ENCODE measurements around the gene MTA1.

The MTA1 gene

GRCh38 chr14:105436402-105436801 lies 16.8 kb downstream of the MTA1 start:
- H3K9me3 ChIP-seq (ENCODE audit: insufficient read depth, low read length): no peaks in the 10 kb centered on the region
- no peak for TF ChIP-seq SUZ12 (IDR thresholded peaks at IDR 0.05; ENCODE audit: extremely low read depth, insufficient read depth, insufficient read length)
- TF ChIP-seq ZNF274 (IDR thresholded peaks at IDR 0.05; ENCODE audit: low read depth, low read length): no peak
- no peak for TF ChIP-seq YY1 (IDR thresholded peaks at IDR 0.05; ENCODE audit: insufficient read depth, insufficient read length)
- H3K4me3 ChIP-seq (ENCODE audit: insufficient read length, low read depth): no peak overlapping the region
- no peak overlapping the region for H3K9ac ChIP-seq (ENCODE audit: insufficient read length, low read depth)
- no peaks in the 10 kb centered on the region for H3K27me3 ChIP-seq (ENCODE audit: insufficient read depth, insufficient read length)
- H3K36me3 ChIP-seq (ENCODE audit: insufficient read depth, insufficient read length, low read length): peaks cover 55% of the 10 kb centered on the region
- no peak for DNase-seq (ENCODE audit: low read depth, low spot score)
- no peaks in the 10 kb centered on the region for H3K4me1 ChIP-seq (ENCODE audit: insufficient read depth, insufficient read length)

GRCh38 chr14:105436891-105437722 lies 17.5 kb downstream of the MTA1 start:
- no peak for DNase-seq (ENCODE audit: low read depth, low spot score)
- TF ChIP-seq SUZ12 (IDR thresholded peaks at IDR 0.05; ENCODE audit: extremely low read depth, insufficient read depth, insufficient read length) (no peak), YY1 (IDR thresholded peaks at IDR 0.05; ENCODE audit: insufficient read depth, insufficient read length) (no peak), ZNF274 (IDR thresholded peaks at IDR 0.05; ENCODE audit: low read depth, low read length) (no peak)
- H3K9ac ChIP-seq (ENCODE audit: insufficient read length, low read depth): no peak overlapping the region
- peaks cover 58% of the 10 kb centered on the region for H3K36me3 ChIP-seq (ENCODE audit: insufficient read depth, insufficient read length, low read length)
- H3K9me3 ChIP-seq (ENCODE audit: insufficient read depth, low read length): no peaks in the 10 kb centered on the region
- no peaks in the 10 kb centered on the region for H3K4me1 ChIP-seq (ENCODE audit: insufficient read depth, insufficient read length)
- no peaks in the 10 kb centered on the region for H3K27me3 ChIP-seq (ENCODE audit: insufficient read depth, insufficient read length)
- no peak overlapping the region for H3K4me3 ChIP-seq (ENCODE audit: insufficient read length, low read depth)

GRCh38 chr14:105437723-105438500 lies 18.3 kb downstream of the MTA1 start:
- peaks cover 64% of the 10 kb centered on the region for H3K36me3 ChIP-seq (ENCODE audit: insufficient read depth, insufficient read length, low read length)
- H3K9me3 ChIP-seq (ENCODE audit: insufficient read depth, low read length): no peaks in the 10 kb centered on the region

GRCh38 chr14:105439179-105439578 lies 19.6 kb downstream of the MTA1 start:
- TF ChIP-seq ZNF274 (IDR thresholded peaks at IDR 0.05; ENCODE audit: low read depth, low read length) (no peak), SUZ12 (IDR thresholded peaks at IDR 0.05; ENCODE audit: extremely low read depth, insufficient read depth, insufficient read length) (no peak), YY1 (IDR thresholded peaks at IDR 0.05; ENCODE audit: insufficient read depth, insufficient read length) (no peak)
- DNase-seq (ENCODE audit: low read depth, low spot score): no peak
- no peaks in the 10 kb centered on the region for H3K27me3 ChIP-seq (ENCODE audit: insufficient read depth, insufficient read length)
- no peaks in the 10 kb centered on the region for H3K4me1 ChIP-seq (ENCODE audit: insufficient read depth, insufficient read length)
- no peak overlapping the region for H3K4me3 ChIP-seq (ENCODE audit: insufficient read length, low read depth)
- no peaks in the 10 kb centered on the region for H3K9me3 ChIP-seq (ENCODE audit: insufficient read depth, low read length)
- peaks cover 70% of the 10 kb centered on the region for H3K36me3 ChIP-seq (ENCODE audit: insufficient read depth, insufficient read length, low read length)
- H3K9ac ChIP-seq (ENCODE audit: insufficient read length, low read depth): no peak overlapping the region

More at GRCh38 chr14:105437723-105438500, 18.3 kb downstream of the MTA1 start:
- Histone ChIP-seq H3K9ac (ENCODE audit: insufficient read length, low read depth) (no peak overlapping the region), H3K4me3 (ENCODE audit: insufficient read length, low read depth) (no peak overlapping the region), H3K27me3 (ENCODE audit: insufficient read depth, insufficient read length) (no peaks in the 10 kb centered on the region), H3K4me1 (ENCODE audit: insufficient read depth, insufficient read length) (no peaks in the 10 kb centered on the region)
- TF ChIP-seq ZNF274 (IDR thresholded peaks at IDR 0.05; ENCODE audit: low read depth, low read length): no peak
- no peak for TF ChIP-seq YY1 (IDR thresholded peaks at IDR 0.05; ENCODE audit: insufficient read depth, insufficient read length)
- no peak for TF ChIP-seq SUZ12 (IDR thresholded peaks at IDR 0.05; ENCODE audit: extremely low read depth, insufficient read depth, insufficient read length)
- DNase-seq (ENCODE audit: low read depth, low spot score): no peak

GRCh38 chr14:105439710-105440553 lies 20.3 kb downstream of the MTA1 start:
- Histone ChIP-seq H3K36me3 (ENCODE audit: insufficient read depth, insufficient read length, low read length) (peaks cover 72% of the 10 kb centered on the region), H3K4me3 (ENCODE audit: insufficient read length, low read depth) (no peak overlapping the region), H3K9me3 (ENCODE audit: insufficient read depth, low read length) (no peaks in the 10 kb centered on the region), H3K9ac (ENCODE audit: insufficient read length, low read depth) (no peak overlapping the region), H3K4me1 (ENCODE audit: insufficient read depth, insufficient read length) (no peaks in the 10 kb centered on the region), H3K27me3 (ENCODE audit: insufficient read depth, insufficient read length) (no peaks in the 10 kb centered on the region)
- DNase-seq (ENCODE audit: low read depth, low spot score): no peak
- TF ChIP-seq ZNF274 (IDR thresholded peaks at IDR 0.05; ENCODE audit: low read depth, low read length) (no peak), SUZ12 (IDR thresholded peaks at IDR 0.05; ENCODE audit: extremely low read depth, insufficient read depth, insufficient read length) (no peak), YY1 (IDR thresholded peaks at IDR 0.05; ENCODE audit: insufficient read depth, insufficient read length) (no peak)

- TF ChIP-seq YY1 (IDR thresholded peaks at IDR 0.05; ENCODE audit: insufficient read depth, insufficient read length) (no peak), SUZ12 (IDR thresholded peaks at IDR 0.05; ENCODE audit: extremely low read depth, insufficient read depth, insufficient read length) (no peak), ZNF274 (IDR thresholded peaks at IDR 0.05; ENCODE audit: low read depth, low read length) (no peak)
- DNase-seq (ENCODE audit: low read depth, low spot score): no peak
- H3K9me3 ChIP-seq (ENCODE audit: insufficient read depth, low read length): no peaks in the 10 kb centered on the region
- peaks cover 76% of the 10 kb centered on the region for H3K36me3 ChIP-seq (ENCODE audit: insufficient read depth, insufficient read length, low read length)
- H3K27me3 ChIP-seq (ENCODE audit: insufficient read depth, insufficient read length): no peaks in the 10 kb centered on the region
- no peak overlapping the region for H3K4me3 ChIP-seq (ENCODE audit: insufficient read length, low read depth)
- no peak overlapping the region for H3K9ac ChIP-seq (ENCODE audit: insufficient read length, low read depth)
- H3K4me1 ChIP-seq (ENCODE audit: insufficient read depth, insufficient read length): no peaks in the 10 kb centered on the region
These were observed 20.9 kb downstream of the MTA1 start for GRCh38 chr14:105440554-105440900.
